IPS-18c (cell line): Measurements from ENCODE around the gene SLC12A7.
"Not testable (repeated sequence)": the region's sequence is repeated elsewhere in the genome, so short reads cannot be mapped to it uniquely, and the experiment has no call there.

Experiments
- H3K4me3 ChIP-seq: 2 replicates; pipeline ENCODE4 v1.7.0; 2013; ENCODE audit warnings: low read depth, mild to moderate bottlenecking, low read length, moderate library complexity; ENCODE audit not compliant: insufficient read depth
- H3K9me3 ChIP-seq: one replicate; pipeline ENCODE4 v1.6.1; 2013; ENCODE audit warnings: mild to moderate bottlenecking, low read length, moderate library complexity; ENCODE audit not compliant: control insufficient read depth, insufficient read depth

Gene SLC12A7

DNA sequence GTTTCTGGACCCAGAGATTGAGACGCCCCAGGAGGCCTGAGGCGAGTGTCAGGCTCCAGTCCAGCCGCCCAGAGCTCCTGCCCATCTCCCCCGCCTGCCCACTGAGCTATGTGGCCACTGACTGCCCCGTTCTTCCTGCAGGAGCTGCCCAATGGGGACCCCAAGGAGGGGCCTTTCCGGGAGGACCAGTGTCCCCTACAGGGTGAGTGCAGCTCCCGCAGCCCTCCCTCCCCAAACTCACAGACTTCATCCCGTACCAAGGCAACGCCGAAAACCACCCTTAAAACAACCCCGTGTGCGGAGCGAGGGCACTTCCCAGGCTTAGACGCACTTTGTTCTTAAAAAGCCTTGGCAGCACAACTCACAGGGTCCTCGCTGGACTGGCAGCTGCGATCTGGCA is 79.9 kb downstream of the SLC12A7 start:
- no peak overlapping the region for H3K4me3 ChIP-seq
- H3K9me3 ChIP-seq: no peaks in the 10 kb centered on the region

DNA sequence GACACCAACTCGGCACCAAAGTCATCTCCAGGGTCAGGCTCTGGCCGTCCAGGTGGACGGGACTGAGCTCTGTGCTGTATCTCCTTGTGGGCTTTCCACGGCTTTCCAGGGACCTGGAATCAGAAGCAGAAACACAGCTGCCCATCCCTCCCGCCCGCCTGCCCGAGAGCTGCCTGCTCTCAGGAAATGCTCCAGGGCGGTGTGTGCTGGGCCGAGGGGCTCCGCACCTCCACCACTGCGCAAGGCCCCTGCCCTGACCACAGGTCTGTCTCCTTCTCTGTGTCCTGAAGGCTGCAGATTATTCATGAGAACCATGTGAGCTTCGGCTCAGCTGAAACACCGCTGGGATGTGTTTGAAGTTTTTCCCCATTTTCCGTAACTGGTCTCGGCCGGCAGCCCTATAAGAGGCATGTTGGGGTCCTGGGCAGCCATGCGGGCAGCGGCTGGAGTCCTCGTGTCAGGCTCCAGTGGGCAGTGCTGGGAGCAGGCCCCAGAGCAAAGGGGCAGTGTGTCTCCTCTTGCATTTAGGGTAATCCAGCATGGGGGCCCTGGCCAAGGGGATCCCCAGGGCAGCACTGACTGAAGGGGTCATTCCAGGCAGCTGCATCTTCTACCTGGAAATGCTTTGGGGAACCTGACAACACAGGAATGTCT is 80.4 kb downstream of the SLC12A7 start:
- H3K9me3 ChIP-seq: no peaks in the 10 kb centered on the region

DNA sequence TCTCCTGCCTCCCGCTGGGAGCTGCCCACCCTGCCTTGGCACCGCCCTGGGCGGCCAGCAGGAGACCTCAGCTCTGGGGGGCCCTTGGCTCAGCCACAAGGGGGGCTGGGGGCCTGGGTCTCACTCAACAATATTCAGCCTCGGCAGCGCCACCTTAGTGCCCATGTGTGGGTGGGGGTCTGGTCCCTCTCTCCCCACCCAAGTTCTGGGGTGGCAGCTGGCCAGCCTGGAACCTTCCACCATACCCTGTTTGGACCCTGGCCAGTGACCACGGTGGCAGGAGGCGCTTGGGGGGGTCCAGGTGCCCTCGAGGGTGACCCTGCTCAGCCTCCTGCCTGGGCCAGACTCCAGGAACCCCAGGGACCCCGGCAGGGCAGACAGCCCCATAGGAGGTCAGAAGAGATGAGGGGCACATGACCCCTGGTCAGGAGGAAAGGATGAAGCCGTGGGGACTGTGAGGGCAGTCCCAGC is 81.0 kb downstream of the SLC12A7 start:
- H3K4me3 ChIP-seq: no peak overlapping the region
- H3K9me3 ChIP-seq: no peaks in the 10 kb centered on the region

More for the DNA sequence above, 80.4 kb downstream of the SLC12A7 start:
- H3K4me3 ChIP-seq: no peak overlapping the region

DNA sequence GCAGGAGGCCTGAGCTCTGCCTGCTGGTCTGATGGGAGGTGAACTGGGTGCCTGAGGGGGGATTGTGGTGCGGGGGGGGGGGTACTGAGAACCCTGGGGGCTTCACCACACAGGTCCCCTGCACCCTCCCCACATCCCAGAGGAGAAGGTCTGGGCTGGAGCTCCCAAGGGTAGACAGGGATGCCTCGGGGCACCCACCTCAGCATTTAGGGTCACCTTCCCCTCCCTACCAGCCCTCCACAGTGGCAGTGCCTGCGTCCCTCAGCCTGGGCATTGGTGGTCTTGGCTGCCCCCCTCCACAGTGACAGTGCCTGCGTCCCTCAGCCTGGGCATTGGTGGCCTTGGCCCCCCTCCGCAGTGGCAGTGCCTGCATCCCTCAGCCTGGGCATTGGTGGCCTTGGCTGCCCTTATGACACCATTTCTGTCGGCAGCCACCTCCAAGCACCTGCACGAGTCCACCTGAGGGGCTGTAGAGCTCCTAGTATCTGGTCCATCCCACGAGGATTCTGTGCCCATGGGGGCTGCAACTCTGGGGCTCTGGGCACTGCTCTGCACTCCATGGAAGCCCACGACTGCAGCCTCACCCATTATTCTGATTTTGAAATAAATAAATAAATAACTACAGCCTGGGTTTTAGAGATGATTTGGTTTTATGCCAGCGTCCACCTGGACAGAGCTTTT is 81.8 kb downstream of the SLC12A7 start:
- no peak overlapping the region for H3K4me3 ChIP-seq
- no peaks in the 10 kb centered on the region for H3K9me3 ChIP-seq

GRCh38 chr5:1029282-1029944 is 82.5 kb downstream of the SLC12A7 start:
- no peaks in the 10 kb centered on the region for H3K9me3 ChIP-seq
- H3K4me3 ChIP-seq: no peak overlapping the region

- Histone ChIP-seq H3K4me3 (no peak overlapping the region), H3K9me3 (no peaks in the 10 kb centered on the region)
These were observed 83.2 kb downstream of the SLC12A7 start for GRCh38 chr5:1028481-1029281.

DNA sequence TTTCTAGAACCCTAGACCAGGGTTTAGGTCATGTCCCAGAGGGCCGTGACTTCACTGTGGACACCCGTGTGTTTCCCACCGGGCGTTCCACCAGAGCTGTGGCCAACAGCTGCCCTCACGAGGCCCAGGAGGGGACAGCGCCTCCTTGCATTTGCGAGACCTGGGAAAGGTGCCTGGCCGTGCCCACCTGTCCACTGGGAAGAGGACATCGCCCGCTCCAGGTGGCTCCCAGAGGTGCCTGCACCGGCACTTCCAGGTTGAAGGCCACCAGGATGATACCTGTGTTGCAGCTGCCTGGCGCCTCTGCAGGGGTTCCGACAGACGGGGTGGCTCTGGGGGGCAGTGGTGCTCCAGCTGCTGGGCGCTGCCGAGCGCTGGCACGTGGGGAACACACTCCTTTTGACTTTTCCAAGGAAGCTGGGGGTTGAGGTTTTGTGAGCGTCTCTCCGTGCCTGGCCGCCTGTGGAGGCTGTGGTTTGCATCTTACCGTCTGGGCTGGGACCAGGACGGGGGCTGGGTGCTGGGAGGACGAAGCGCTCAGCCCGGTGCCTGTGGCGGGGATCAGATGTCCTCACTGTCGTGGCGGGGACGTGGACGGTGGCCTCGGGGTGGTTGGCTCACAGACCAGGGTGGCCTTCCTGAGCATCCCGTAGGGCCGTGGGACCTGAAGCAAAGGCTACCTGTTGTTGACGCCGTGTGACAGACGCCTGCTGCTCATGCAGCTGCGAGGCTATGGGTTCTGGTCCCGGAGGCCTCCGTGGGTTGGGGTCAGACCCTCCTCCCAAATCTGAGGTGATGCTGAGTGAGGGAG is 84.0 kb downstream of the SLC12A7 start:
- Histone ChIP-seq H3K4me3 (no peak overlapping the region), H3K9me3 (no peaks in the 10 kb centered on the region)

DNA sequence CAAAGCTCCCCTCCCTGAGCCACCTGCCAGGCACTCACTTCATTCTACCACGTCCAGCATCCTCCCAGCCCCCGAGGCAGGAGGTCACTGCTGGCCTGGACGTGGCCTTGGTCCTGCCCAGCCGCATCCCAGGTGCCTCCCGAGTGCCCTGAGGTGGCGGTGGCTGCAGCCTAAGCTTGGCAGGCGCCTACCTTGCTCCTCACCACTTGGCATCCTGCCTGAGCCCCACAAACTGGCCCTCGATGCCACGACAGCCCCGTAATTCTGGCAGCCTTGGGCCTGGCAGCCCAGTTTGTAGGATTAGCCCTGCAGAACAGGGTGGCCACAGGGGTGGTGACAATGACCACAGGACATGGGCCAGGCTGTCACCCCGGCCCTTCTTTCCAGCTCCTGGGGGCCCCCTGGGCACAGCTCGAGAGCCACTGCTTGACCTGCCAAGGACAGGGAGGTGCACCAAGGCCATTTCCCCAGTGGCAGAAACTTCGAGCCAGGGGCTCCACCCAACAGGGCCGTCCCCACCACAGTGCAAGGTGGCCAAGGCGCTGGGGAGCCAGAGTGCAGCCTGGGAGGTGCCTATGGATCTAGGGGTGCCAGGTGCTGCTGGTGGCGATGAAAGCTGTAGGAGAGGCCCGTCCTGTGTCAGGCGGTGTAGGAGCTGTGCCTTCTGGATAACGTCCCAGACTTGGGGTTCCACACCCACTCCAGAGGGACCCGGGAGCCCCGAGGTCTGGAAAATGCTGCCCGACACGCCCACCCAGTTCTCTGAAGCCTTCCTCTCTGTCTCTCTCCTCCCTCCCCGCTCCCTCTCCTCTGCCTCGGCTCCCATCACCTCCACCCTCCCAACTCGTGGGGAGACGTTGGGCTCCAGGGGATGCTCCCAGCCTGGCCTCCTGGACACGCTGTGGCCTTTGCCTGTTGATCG is 84.9 kb downstream of the SLC12A7 start:
- Histone ChIP-seq H3K9me3 (no peaks in the 10 kb centered on the region), H3K4me3 (no peak overlapping the region)

DNA sequence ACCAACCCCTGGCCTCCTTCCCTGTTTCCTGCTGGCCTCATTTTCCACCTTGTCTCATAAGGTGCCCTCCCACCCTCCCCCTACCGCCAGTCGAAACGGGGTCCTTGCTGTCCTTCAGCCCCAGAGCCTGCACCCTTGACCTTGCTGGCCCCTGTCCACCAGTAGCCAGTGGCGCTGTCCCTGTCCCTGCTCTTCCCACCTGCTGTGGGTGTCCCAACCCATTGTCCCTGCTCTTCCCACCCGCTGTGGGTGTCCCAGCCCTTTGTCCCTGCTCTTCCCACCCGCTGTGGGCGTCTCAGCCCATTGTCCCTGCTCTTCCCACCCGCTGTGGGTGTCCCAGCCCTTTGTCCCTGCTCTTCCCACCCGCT is 89.9 kb downstream of the SLC12A7 start:
- H3K9me3 ChIP-seq, H3K4me3 ChIP-seq: not testable (repeated sequence)

DNA sequence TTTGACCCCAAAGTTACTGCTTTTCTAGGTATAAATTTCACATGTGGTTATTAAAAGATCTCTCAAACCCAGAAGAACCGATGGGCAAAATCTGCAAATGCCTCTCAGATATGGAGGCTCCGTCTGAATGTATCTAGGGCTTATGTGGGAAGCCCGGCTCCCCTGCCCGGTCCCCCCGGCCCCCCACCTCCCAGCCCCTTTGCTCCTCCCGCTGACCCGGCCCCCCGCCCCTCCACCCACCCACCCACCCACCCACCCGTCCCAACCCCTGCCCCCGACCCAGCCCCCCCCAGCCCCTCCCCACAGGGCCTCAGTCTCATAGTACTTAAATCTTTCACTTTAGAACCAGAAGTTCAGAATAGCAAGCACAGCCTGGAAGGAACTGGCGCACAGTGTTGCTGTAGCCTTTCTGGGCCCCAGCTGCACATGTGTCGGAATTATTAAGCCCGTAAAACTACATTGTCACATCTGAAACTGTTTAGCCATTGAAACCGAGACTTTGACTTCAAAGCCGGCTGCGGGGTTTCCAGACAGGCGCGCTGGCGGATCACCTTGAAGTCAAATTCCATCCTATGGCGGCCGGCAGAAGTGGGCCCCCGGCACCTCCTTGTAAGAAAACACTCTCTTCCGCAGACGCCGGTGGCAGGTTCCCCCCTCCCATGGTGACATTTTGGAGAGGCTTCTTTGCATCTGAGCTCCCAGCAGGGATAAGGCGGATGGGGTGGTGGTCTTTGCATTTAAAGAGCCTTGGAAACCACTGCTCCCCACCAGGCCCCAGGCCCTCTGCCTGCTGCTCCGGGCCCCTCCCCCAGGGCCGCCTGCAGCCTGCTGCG is 90.5 kb downstream of the SLC12A7 start:
- H3K9me3 ChIP-seq: no peaks in the 10 kb centered on the region
- no peak overlapping the region for H3K4me3 ChIP-seq

- Histone ChIP-seq H3K4me3 (no peak overlapping the region), H3K9me3 (no peaks in the 10 kb centered on the region)
These were observed 91.4 kb downstream of the SLC12A7 start for GRCh38 chr5:1020452-1020961.

GRCh38 chr5:1019001-1019905 is 92.6 kb downstream of the SLC12A7 start:
- no peak overlapping the region for H3K4me3 ChIP-seq
- no peaks in the 10 kb centered on the region for H3K9me3 ChIP-seq

DNA sequence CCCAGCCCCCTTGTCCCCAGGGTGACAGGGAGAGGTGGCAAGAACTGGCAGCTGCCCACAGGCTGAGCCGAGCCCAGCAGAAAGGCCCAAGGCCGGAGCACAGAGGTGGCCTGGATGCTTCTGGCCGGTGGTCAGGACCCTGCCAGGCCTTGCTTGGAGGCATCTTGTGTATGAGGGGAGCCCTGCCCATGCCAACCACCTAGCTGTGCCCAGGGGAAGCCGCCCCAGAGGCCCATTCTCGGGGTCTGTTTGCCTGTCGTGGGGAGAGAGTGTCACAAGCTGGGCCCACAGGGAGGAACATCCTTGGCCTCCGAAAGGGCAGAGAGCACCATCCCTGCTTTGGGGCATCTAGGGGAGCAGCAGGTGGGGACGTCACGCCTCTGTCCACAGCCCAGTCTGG is 93.3 kb downstream of the SLC12A7 start:
- Histone ChIP-seq H3K9me3 (no peaks in the 10 kb centered on the region), H3K4me3 (no peak overlapping the region)
